HEK293 (cell line): ENCODE data around the gene PTPRG.
A peak's percentile ranks its signal among the peaks of the same experiment; 100 is the strongest.

Experiments used
- CTCF ChIA-PET: fragments of 350-600 bp; formaldehyde crosslinking; extraction: SDS; loops from one replicate; lab custom pipeline; 2021; ENCODE audit warnings: antibody characterized with exemption; lab: Yijun Ruan, JAX
- POLR2A ChIA-PET: fragments of 300-600 bp; formaldehyde crosslinking; extraction: SDS; loops from one replicate; lab custom pipeline; 2020; ENCODE audit warnings: antibody characterized with exemption, inconsistent platforms; lab: Yijun Ruan, JAX
- H3K27ac ChIP-seq: fragments of 200-500 bp; sonication (Bioruptor generic); 2 replicates; pipeline ENCODE4 v1.5.1; 2014; ENCODE audit warnings: low read depth, low read length, control low read depth, inconsistent platforms; ENCODE audit errors: extremely low read depth
- H3K36me3 ChIP-seq, 2 experiments: fragments of 200-500 bp in 1 of 2; sonication (Bioruptor generic) in 1 of 2; 1 replicate in 1 of 2; 2 replicates in 1 of 2; pipeline ENCODE4 v1.5.1; 2014 to 2017; ENCODE audit warnings: inconsistent platforms in 2 of 2, low read length in 2 of 2; ENCODE audit not compliant: control insufficient read depth in 2 of 2, insufficient read depth in 1 of 2
- H3K4me1 ChIP-seq: fragments of 200-500 bp; sonication (Bioruptor generic); 2 replicates; pipeline ENCODE4 v1.5.1; 2014; ENCODE audit warnings: mild to moderate bottlenecking, low read length, inconsistent platforms; ENCODE audit not compliant: control insufficient read depth, insufficient read depth
- H3K4me3 ChIP-seq: 2 replicates; pipeline ENCODE4 v1.5.1; 2011; ENCODE audit warnings: low read depth, mild to moderate bottlenecking, control low read depth, low read length, moderate library complexity
- H3K9me3 ChIP-seq: fragments of 200-500 bp; sonication (Bioruptor generic); 2 replicates; pipeline ENCODE4 v1.5.1; 2014; ENCODE audit warnings: low read depth, low read length, inconsistent platforms; ENCODE audit not compliant: control insufficient read depth, insufficient read depth
- ELK4 ChIP-seq: IDR thresholded peaks from 2 replicates; pipeline ENCODE4 v1.6.1; 2011; ENCODE audit warnings: mild to moderate bottlenecking, low read depth, low read length, borderline replicate concordance
- KLF10 ChIP-seq: fragments of 450-650 bp; IDR thresholded peaks from 2 replicates; pipeline ENCODE4 v1.5.1; 2018; ENCODE audit warnings: missing biosample characterization, mild to moderate bottlenecking, missing genetic modification characterization
- OVOL3 ChIP-seq: fragments of 450-650 bp; formaldehyde crosslinking; IDR thresholded peaks from 2 replicates; pipeline ENCODE4 v1.5.1; 2016; ENCODE audit warnings: missing biosample characterization, missing genetic modification characterization
- PRDM1 ChIP-seq: fragments of 450-650 bp; formaldehyde crosslinking; IDR thresholded peaks from 2 replicates; pipeline ENCODE4; 2016; ENCODE audit warnings: missing biosample characterization, missing genetic modification characterization
- PRDM4 ChIP-seq: fragments of 450-650 bp; formaldehyde crosslinking; IDR thresholded peaks from 2 replicates; pipeline ENCODE4 v1.5.1; 2017; ENCODE audit warnings: missing biosample characterization, missing genetic modification characterization
- SP7 ChIP-seq: fragments of 450-650 bp; formaldehyde crosslinking; IDR thresholded peaks from 2 replicates; pipeline ENCODE4 v1.5.1; 2016; ENCODE audit warnings: missing biosample characterization, missing genetic modification characterization
- TSHZ1 ChIP-seq: fragments of 450-650 bp; formaldehyde crosslinking; IDR thresholded peaks from 2 replicates; pipeline ENCODE4 v1.5.1; 2016; ENCODE audit warnings: missing biosample characterization, missing genetic modification characterization, borderline replicate concordance
- ZBTB21 ChIP-seq: fragments of 450-650 bp; formaldehyde crosslinking; IDR thresholded peaks from 2 replicates; pipeline ENCODE4 v1.5.1; 2017; ENCODE audit warnings: missing biosample characterization, missing genetic modification characterization
- ZFP37 ChIP-seq: fragments of 450-650 bp; formaldehyde crosslinking; IDR thresholded peaks from 2 replicates; pipeline ENCODE4 v1.5.1; 2016; ENCODE audit warnings: missing biosample characterization, missing genetic modification characterization
- ZNF114 ChIP-seq: fragments of 450-650 bp; formaldehyde crosslinking; IDR thresholded peaks from 2 replicates; pipeline ENCODE4 v1.5.0; 2017; ENCODE audit warnings: missing biosample characterization, missing genetic modification characterization
- ZNF155 ChIP-seq: fragments of 450-650 bp; formaldehyde crosslinking; IDR thresholded peaks from 2 replicates; pipeline ENCODE4 v1.5.1; 2016; ENCODE audit warnings: missing biosample characterization, missing genetic modification characterization
- ZNF24 ChIP-seq: fragments of 450-650 bp; formaldehyde crosslinking; IDR thresholded peaks from 2 replicates; pipeline ENCODE4 v1.5.1; 2016; ENCODE audit warnings: missing biosample characterization, missing genetic modification characterization
- ZNF473 ChIP-seq: fragments of 450-650 bp; formaldehyde crosslinking; IDR thresholded peaks from 2 replicates; pipeline ENCODE4 v1.5.1; 2017; ENCODE audit warnings: missing biosample characterization, missing genetic modification characterization
- ZNF510 ChIP-seq: fragments of 450-650 bp; formaldehyde crosslinking; IDR thresholded peaks from 2 replicates; pipeline ENCODE4 v1.5.1; 2018; ENCODE audit warnings: mild to moderate bottlenecking, missing genetic modification characterization, missing biosample characterization; ENCODE audit not compliant: insufficient replicate concordance
- ZNF558 ChIP-seq: fragments of 450-650 bp; formaldehyde crosslinking; IDR thresholded peaks from 2 replicates; pipeline ENCODE4 v1.5.1; 2016; ENCODE audit warnings: missing biosample characterization, missing genetic modification characterization
- ZNF610 ChIP-seq: fragments of 450-650 bp; formaldehyde crosslinking; IDR thresholded peaks from 2 replicates; pipeline ENCODE4 v1.5.1; 2016; ENCODE audit warnings: missing biosample characterization, missing genetic modification characterization, borderline replicate concordance
- ZNF623 ChIP-seq: fragments of 450-650 bp; formaldehyde crosslinking; IDR thresholded peaks from 2 replicates; pipeline ENCODE4 v1.5.1; 2016; ENCODE audit warnings: missing biosample characterization, missing genetic modification characterization
- ZNF645 ChIP-seq: fragments of 450-650 bp; formaldehyde crosslinking; IDR thresholded peaks from 2 replicates; pipeline ENCODE4; 2016; ENCODE audit warnings: missing biosample characterization, missing genetic modification characterization
- ZNF76 ChIP-seq: fragments of 450-650 bp; formaldehyde crosslinking; IDR thresholded peaks from 2 replicates; pipeline ENCODE4; 2016; ENCODE audit warnings: low read depth, missing biosample characterization, missing genetic modification characterization, borderline replicate concordance
- ZNF843 ChIP-seq: fragments of 450-650 bp; formaldehyde crosslinking; IDR thresholded peaks from 2 replicates; pipeline ENCODE4 v1.5.1; 2016; ENCODE audit warnings: missing biosample characterization, missing genetic modification characterization

PTPRG gene

GRCh38 chr3:61947456-61947855 is 386.1 kb downstream of the PTPRG start:
- H3K36me3 ChIP-seq = no peaks in the 10 kb centered on the region
- H3K4me3 ChIP-seq = no peak overlapping the region
- no peaks in the 10 kb centered on the region for H3K4me1 ChIP-seq
- TF ChIP-seq ZNF76 (tag by site-specific recombination) = no peak
- no peak for TF ChIP-seq OVOL3 (tag by site-specific recombination)
- TF ChIP-seq ZNF24 (tag by site-specific recombination) = no peak
- TF ChIP-seq KLF10 (tag by site-specific recombination) = no peak
- TF ChIP-seq ZFP37 (tag by site-specific recombination) = no peak
- TF ChIP-seq ZBTB21 (tag by site-specific recombination) = no peak
- TF ChIP-seq ZNF645 (tag by site-specific recombination) = no peak
- no peak for TF ChIP-seq ZNF623 (tag by site-specific recombination)
- TF ChIP-seq TSHZ1 = no peak
- TF ChIP-seq ELK4 = no peak
- no peak for TF ChIP-seq ZNF510
- no peak for TF ChIP-seq ZNF610
- TF ChIP-seq ZNF473 (tag by site-specific recombination) = no peak
- no peak for TF ChIP-seq ZNF843 (tag by site-specific recombination)
- no peak for TF ChIP-seq ZNF114
- no peak for TF ChIP-seq ZNF558 (tag by site-specific recombination)
- POLR2A ChIA-PET = no interaction called here
- H3K9me3 ChIP-seq = no peaks in the 10 kb centered on the region
- CTCF ChIA-PET = no interaction called here
- H3K27ac ChIP-seq = no peak overlapping the region

- no peak for TF ChIP-seq PRDM4 (tag by site-specific recombination)
- TF ChIP-seq SP7 (tag by site-specific recombination) = peak; percentile 67
- 0 out of 2 replicates have a peak, but pooled peaks have one; percentile 12 for TF ChIP-seq PRDM1 (tag by site-specific recombination)
- no peak for TF ChIP-seq ZNF155 (tag by site-specific recombination)
- ChIA-PET CTCF (no interaction called here), POLR2A (no interaction called here)
- no peak overlapping the region for H3K4me3 ChIP-seq
- H3K9me3 ChIP-seq = no peaks in the 10 kb centered on the region
- H3K27ac ChIP-seq = no peak overlapping the region
- H3K4me1 ChIP-seq = no peaks in the 10 kb centered on the region
- H3K36me3 ChIP-seq = no peaks in the 10 kb centered on the region
Measured at GRCh38 chr3:61948699-61949305, 387.4 kb downstream of the PTPRG start.
